OCI-M2 (cell line): ENCODE measurements around the gene FUT7.
"Not testable (repeated sequence)": the region's sequence is repeated elsewhere in the genome, so short reads cannot be mapped to it uniquely, and the experiment has no call there.

Experiments used
- DNase-seq: peaks from one replicate; lab custom pipeline; 2025; ENCODE audit not compliant: unreplicated experiment; lab: John Stamatoyannopoulos, UW

Gene FUT7

DNA sequence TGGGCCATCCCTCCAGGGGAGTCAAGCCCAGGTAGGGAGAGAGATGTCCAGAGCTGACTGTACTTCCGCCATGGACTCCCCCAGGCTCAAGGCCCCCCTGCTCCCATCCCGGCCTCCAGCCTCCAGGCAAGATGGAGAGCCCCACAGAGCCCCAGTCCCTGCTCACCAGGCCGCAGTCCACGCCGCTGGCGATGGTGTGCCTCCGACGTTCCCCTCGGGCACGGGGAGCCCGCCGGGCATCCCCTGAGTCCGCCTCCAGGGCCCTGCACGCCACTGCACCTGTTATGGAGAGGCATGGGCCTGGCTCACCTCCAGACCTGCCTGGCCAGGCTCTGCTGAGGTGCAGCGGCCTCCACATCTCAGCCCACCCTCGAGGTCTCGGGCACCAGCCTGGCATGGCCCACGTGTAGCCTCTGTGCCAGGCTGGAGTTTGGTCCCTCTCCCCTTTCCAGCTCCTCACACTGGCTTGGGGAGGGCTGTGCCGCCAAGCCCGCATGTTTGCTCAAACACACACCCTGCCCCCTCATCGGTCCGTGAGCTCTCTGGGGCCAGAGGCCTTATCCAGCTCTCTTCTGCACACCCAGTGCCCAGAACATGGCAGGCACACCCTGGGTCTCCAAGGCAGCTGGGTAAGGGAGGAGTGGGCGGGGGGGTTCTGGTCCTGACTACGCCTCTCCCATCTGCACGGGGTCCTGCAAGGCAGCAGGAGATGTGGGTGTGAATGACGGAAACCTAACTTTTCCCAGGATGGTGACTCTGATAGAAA lies 34.4 kb upstream of the FUT7 start:
- no peak for DNase-seq

DNA sequence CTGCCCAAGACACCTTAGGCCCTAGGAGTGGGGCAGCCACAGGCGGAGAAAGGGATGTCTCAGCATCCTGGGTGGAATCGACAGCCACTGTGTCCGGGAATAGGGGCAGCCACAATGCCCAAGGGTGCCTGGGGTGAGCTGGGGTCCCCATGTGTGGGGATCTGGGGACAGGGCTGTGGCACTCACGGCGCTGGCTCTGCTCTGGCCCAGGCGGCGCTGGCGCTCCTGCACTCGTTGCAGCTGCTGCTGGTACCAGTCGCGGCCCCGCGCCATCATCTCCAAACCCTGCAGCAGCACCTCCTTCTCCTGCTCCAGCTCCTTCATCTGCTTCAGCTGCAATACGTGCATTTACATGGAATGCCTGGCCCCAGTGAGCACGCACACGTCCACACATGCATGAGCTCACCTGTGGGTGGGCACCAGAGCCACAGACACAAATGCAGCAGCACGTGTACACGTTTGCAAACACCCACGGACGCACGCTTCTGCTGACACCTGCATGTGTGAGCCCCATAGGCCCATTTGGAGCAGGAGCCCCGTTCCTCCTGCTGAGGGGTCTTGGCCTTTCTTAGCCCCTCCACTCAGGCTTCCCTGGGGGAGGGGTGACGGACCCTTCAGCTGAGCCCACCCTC lies 33.6 kb upstream of the FUT7 start:
- DNase-seq: no peak

DNA sequence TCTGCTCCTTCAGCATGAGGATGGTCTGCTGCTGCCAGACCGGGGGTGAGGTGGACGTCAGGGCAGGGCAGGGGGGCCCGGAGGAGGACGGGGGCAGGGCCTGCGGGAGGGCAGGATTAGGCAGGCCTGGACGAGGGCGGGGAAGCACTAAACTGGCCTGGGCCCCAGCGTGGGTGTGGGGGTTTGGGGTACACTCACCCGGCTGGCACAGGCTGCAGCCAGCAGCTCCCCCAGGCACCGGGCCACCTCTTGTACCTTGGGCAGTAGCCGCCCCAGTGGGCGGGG lies 32.9 kb upstream of the FUT7 start:
- no peak for DNase-seq

DNA sequence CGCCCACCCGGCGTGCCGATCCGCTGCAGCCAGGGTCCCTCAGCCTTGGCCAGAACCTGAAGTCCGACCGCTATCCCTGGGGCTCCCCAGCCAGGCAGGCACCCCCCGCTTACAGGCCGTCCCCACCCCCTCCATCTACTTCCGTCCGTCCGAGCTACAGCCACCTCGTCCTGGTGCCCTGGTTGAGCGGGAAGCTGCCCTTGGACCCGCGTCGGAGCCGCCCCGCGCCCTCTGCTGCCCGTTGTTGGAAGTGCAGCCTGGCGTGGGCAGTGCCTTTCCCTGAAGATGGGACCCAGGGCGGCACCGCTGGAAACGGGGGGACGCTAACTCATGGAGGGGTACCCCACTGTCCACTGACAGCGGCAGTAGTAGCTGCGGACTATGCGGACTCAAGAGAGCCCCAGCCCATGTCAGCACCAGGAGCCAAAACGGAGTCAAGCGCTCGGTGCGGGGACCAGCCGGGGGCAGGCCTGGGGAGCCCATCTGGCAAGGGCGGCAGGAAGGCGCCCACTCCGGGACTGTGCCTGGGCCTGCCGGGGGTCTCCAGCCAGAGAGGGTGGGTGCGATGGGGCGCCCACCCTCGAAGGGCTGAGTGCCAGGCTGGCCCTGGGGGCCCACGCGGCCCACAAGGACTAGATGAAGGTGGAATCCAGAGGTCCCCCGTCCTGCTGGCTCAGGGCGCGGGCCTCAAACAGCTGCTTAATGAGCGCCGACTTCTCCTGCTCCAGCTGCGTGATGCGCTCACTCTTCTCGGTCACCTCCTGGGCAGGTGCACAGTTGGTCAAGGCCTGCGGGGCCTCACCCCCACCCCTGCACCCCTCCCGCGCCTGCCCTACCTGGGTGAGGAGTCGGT lies 32.4 kb upstream of the FUT7 start:
- DNase-seq: no peak

DNA sequence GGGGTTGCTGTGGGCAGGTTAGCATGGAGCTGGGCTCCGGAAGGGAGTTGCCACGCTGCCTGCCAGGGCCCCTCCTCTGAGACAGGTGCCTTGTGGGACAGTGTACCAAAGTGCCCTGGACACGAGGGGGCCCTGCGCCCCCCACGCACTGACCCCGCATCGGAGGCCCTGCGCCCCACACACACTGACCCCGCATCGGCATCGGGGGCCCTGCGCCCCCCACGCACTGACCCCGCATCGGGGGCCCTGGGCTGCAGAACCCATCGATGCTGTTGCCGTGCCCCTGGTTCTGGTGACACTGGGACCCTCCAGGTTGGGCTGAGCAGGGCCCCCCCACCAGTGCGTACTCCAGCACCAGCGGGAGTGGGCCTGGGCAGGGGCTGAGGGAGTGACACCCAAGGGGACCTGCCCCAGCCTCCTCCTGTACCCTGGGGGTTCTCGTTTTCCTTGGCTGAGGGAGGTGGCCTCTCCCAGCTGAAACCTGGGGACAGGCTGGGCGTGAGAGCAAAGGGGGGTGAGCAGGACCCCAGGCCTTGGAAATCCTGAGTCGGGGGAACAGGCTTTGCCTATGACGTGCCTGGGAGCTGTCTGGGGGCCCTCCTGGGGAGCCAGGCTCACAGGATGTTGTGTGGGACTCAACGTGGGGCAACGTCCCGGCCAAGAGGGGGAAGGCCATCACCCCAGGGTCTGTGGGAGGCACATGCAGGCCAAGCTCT lies 31.6 kb upstream of the FUT7 start:
- DNase-seq: no peak

DNA sequence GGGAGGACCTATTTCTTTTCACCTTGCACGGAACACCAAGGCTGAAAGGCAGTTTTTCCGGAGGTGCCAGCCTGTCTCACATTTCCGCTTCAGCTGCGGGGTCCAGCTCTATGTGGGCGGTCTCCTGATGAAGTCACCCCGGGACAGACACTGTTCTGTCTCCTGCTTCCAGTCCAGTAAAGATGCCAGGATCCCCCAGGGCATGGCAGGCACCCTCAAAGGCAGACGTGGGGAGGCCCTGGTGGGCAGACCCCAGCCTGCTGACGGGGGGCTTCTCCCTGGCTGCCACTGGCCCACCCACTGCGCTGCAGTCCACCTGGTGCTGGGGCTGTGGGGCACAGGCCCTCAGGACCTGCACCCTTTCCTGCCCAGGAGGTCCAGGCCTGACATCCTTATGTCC lies 30.9 kb upstream of the FUT7 start:
- DNase-seq: not testable (repeated sequence)

DNA sequence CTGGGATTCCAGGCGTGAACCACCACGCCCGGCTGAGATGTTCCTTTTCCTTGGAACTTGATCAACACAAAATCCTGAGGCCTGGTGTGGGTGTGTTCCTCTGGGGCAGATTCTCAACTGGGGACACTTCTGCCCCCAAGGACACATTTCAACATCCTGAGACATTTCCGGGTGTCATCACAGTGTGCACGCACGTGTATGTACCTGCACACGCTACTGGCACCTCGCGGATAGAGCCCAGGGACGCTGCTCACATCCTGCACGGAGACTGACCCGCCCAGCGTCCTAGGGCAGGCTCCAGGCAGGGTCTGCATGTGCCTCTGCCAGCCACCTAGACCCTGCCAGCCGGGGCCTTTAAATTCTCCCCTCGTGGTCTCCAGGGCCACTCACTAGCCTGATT lies 30.5 kb upstream of the FUT7 start:
- DNase-seq: no peak

DNA sequence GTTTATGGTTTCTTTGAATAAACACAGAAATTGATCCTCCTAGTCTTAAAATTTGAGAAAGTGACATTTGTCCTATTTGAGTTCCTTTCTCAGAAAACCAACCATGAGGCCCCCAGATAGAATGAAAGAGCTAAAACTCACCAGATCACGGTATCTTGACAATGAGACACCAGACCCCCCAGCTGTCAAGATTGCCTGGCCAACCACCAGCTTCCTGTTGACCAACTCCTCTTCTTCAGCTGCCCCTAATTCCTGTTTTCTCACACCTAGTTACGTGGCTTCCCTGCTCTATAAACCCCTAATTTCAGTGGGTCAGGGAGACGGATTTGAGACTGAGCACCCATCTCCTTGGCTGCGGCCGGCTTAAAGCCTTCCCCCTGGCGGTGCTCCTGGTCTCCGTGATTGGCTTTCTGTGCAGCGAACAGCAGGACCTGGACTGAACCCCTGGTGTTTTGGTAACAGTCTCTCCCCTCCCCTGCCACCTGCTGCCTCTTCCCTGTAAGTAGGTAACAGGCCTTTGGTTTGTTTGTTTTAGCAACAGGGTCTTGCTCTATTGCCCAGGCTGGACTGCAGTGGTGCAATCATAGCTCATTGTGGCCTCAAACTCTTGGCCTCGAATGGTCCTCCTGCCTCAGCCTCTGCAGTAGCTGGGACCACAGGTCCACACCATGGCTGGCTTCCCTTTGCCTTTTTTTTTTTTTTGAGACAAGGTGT lies 26.8 kb upstream of the FUT7 start:
- DNase-seq: no peak

DNA sequence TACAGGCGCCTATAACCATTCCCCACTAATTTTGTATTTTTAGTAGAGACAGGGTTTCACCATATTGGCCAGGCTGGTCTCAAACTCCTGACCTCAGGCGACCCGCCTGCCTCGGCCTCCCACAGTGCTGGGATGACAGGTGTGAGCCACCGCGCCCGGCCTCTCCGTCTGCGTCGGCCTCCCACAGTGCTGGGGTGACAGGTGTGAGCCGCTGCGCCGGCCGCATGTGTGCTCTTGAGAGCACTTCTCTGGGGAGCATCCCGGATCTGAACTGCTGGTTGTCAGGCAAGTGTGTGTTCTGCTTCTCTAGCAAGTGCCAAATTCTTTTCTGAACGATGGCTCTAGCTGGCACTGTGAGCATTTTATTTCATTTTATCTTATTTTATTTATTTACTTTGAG lies 25.7 kb upstream of the FUT7 start:
- no peak for DNase-seq

DNA sequence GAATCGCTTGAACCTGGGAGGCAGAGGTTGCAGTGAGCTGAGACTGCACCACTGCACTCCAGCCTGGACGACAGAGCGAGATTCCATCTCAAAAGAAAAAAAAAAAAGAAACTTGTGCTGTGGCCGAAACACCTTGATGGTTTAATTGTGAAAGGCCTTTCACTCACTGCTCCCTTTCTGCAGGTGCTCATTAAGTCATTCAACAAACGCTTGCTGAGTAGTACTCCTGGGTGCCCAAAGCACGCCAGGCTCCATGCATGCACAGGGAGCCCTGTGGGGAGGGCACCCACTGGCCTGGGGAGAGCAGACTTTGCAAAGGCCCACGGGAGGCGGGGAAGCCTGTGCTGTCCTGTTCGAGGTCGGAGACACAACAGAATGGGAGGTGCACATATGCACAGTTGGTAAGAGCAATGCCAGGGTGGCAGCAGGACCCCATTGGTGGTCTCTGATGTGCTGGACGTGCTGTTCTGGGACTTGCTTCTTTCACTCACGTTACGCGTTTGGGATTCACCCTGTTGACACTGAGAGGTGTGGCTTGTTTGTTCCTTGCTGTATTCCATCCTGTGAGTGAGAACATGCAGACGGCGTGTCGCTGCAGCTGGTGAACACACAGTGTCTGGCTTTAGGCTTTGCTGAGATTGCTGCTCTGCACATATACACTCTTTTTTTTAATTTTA lies 25.0 kb upstream of the FUT7 start:
- no peak for DNase-seq

DNA sequence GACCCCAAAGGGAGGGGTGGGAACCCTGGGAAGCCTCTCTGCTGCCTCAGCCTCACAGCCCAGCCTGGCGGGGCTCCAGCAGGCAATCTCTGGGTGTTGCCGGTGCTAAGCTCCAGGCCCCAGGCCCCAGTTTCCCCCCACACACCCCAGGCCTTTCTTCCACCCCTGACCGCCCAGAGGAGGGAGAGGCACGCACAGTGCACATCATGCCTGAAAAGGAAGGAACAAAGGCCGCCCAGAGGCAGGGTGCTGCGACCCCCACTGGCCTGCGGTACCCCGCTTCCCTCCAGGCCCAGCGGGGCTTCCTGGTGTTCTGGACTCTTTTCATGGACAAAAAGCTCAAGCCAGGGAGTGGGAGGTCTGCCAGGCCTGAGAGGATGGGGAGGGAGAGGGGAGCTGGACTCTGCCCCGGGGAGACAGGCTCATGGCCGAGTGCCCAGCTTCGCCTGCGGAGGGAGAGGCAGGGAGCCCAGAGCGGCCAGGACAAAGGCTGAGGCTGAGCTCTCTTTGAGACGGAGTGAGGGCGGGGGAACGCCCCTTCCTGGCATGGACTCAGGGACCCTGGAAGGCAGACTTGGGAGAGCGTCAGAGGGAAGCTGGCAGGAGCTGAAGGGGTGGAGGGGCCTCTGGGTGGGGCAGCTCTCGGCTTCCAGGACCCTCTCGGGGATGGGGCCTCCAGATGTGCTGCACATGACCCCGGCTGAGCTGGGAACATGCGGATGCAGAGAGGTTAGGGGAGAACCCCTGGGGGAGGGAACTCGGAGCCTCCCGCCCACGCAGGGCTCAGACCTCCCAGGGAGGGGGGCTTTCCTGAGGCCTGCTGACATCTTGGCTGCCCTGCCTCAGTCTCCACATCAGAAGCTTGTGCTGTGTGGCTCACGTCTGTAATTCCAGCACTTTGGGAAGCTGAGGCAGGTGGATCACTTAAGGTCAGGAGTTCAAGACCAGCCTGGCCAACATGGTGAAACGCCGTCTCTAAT lies 23.8 kb upstream of the FUT7 start:
- DNase-seq: no peak

DNA sequence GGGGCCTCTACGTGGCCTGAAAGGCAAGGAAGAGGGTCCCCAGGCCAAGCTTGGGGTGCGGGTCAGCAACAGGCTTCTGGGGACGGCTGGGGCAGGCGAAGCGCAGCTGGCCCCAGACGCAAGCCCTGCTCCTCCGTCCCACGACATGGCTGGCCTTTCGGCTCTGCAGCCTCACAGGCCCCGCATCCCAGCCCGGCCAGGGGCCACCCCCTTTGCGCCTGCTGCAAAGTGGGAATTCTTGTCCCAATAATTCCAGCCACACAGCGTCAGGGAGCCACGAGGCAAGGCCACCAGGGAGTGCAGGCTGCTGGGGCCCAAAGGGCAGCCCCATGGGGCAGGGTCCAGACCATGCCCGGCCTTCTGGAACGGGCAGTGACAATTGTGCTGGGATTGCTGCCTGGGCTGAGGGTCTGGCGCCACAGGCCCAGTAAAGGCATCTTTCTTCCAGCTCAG lies 23.1 kb upstream of the FUT7 start:
- no peak for DNase-seq

DNA sequence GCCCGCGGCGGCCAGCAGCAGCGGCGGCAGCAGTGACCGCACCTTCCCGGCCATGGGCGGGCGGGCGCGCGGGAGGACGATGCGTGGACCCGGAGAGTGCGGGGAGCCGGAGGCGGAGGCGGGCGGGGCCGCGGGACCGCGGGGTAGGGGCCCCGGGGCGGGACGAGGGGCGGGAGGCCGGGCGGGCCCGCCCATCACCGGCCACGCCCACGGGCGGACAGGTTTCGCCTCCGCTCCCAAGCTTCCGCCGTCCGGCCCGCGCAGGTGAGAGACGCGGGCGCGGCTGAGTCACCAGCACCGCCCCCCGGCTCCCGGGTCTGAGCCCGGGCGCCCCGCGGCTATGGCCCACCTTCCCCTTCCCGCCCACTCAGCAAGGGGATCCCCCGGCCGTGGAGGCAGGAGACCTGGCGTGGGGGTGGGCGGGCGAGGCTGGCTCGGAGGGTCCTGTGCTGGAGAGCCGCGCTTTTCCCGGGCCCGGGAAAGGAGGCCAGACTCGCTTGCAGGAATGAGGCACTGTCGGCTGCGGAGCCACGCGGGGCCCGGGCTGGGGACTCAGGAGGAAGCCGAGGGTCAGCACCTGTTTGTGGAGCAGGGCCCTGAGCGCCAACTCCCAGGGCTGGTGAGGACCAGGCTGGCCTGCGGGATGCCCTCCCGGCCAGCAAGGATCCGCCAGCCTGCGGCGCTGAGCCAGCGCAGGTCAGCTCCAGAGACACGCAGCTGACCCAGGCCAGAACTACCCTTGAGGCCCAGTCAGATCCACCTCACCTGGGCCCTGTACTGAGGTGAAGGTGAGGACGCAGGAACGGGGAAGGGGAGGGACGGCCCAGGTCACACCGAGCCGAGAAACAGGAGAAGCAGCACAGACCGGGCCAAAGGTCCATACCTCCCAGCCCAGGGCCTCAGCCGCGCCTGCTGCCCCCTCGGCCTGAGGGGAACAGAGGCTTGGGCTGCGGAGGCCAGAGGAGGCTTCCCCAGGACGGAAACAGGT lies 22.4 kb upstream of the FUT7 start, which contains the start of gene ENTPD2:
ENTPD2 (minus strand) TSS at position 118 of the 988 bp plus-strand sequence; CDS start at position 54, 64 bp downstream.
- no peak for DNase-seq

DNA sequence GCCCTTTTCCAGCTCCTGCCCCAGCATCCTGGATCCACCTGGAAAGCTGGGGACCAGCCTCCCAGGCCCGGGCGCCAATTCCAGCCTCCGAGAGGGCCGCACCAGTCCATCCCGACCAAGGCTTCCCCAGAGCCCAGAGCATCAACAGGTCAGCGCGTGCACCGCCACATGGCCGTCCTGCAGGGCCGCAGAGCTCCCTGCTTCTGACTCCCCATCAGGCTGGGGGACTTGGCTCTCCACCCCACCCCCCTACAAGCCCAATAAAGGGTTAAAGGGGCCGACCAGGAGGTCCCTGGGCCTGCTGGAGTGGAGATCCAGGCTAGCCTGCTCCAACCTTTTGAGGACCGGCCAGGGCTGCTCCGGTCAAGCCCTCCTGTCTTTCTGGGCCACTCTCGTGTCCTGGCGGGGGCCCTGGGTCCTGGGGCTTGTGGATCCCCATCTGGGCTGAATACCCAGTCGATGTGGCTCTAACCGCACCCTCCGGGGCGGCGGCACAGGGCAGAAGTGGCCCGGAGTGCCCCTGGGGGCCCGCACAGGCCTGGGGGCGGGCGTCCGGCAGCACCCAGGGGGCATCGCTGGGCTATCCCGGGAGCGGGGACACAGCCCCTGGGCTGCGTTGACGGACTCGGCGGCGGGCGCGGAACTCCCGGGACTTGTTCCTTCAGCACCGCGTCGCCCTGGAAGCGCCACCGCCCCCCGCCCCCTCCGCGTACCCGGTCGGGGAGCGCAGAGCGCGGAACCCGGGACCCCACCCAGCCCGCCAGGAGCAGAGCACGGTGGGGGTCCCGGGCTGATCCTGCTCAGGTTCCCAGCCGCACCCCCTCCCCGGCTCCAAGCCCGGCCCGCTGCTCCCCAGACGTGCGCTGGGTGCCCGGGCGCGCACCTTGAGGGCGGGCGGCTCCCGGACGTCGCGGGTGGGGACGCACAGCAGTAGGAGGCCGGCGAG lies 21.4 kb upstream of the FUT7 start:
- DNase-seq: no peak

DNA sequence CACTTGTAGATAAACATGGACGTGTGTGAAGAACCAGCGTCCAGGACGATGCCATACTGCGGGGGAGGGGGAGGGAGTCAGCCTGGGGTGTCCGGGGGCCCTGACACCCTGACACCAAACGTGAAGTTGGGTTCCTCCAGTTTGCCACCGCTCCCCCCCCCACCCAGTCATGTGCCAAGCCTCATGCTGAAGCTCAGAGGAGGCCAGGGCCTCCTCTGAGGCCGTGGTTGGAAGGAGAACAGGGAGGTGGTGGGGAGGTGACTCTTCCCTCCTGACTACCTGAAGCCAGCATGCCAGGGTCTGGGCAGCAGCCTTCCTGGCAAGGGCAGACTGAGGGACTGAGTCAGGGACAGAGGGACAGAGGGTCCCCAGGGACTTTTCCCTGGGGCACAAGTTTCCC lies 20.4 kb upstream of the FUT7 start:
- no peak for DNase-seq

DNA sequence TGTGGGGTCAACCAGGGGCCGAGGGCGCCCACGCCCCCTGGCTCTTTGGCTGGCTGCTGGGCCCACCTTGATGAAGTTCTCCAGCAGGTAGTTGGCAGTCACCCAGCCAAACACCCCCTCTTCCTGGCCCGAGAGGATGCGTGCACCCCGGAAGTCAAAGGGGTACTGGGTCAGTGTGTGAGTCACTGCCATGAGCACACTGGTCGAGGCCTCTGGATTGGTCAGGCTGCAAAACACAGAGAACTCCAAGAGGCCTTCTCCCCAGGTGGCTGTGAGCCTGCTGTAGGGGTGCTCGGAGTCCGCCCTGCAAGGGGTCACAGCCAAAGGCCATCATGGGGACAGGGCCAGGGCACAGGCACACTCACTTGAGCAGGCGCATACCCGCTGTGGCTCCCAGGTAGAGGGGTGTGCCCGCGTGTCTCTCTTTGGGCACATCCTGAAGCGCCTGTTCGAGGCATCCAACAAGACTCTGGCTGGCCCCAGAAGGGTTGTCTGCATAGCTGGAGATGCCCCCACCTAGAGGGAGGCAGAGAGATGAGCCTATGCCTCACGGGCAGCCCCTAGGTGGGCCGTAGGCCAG lies 19.3 kb upstream of the FUT7 start:
- DNase-seq: no peak
